ENCODE measurements around the gene PHKA2. TPM values are rescaled to one million over a fixed set of nuclear protein-coding genes. Genes with fewer than 3 reads are reported as not detected.
"Not testable (repeated sequence)": the region's sequence is repeated elsewhere in the genome, so short reads cannot be mapped to it uniquely, and the experiment has no call there.

The PHKA2 gene
- total RNA-seq, 1 experiment from 2014 or later: 18.1 TPM

- Mint-ChIP-seq H3K36me3 (ENCODE audit: insufficient read depth, unreplicated experiment) (no peaks in the 10 kb centered on the region), H3K4me1 (ENCODE audit: insufficient read depth, unreplicated experiment) (no peaks in the 10 kb centered on the region), H3K27ac (ENCODE audit: low read depth, unreplicated experiment) (no peak overlapping the region), H3K27me3 (ENCODE audit: insufficient read depth, unreplicated experiment) (no peaks in the 10 kb centered on the region), H3K4me3 (ENCODE audit: unreplicated experiment) (no peak overlapping the region), H3K9me3 (ENCODE audit: unreplicated experiment) (peaks cover 8% of the 10 kb centered on the region)
- no peak for DNase-seq (ENCODE audit: unreplicated experiment)
- CTCF ChIA-PET: interaction anchor here (0.8 to 0.9 kb wide), 2 partner anchors 16 to 206 kb away, joined by 3 to 4 read pairs; no protein-coding TSS in a partner anchor
- BruUV-seq (replicated peaks): no TSS peak
- TF ChIP-seq CTCF (IDR thresholded peaks at IDR 0.05; ENCODE audit: unreplicated experiment): no peak
- POLR2A ChIA-PET: no interaction called here
- intact Hi-C loops (cut with micrococcal nuclease): no loop called here
Observed at GRCh38 chrX:19019996-19020395, 36.1 kb upstream of the PHKA2 start.

DNA sequence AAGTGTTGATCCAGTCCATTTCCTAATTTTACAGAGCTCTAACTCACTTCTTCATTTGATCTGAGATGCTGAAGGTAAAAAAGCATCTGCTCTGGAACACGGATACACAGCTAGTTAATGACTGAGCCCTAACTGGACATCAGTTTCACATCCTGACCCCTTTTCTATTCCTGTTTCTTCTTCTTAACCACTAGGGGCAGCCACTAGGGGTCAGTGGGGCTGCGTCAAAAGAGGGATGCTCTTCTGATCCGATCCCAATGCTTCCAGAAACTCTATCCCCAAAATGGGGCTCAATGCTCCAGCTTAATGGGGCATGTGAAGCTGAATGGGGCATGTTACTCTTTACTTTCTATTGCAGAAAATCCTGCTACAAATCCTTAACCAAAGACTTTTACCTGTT, 33.4 kb upstream of the PHKA2 start:
- H3K4me1 Mint-ChIP-seq (ENCODE audit: insufficient read depth, unreplicated experiment): no peaks in the 10 kb centered on the region
- intact Hi-C loops (cut with micrococcal nuclease): loop anchor here (1.0 kb wide), 2 partner anchors 209 to 317 kb away; no protein-coding TSS in a partner anchor
- ChIA-PET POLR2A (no interaction called here), CTCF (interaction anchor here (0.6 to 4.2 kb wide), 12 partner anchors 10 to 633 kb away, joined by 3 to 30 read pairs (median 4); no protein-coding TSS in a partner anchor)
- BruUV-seq (replicated peaks): no TSS peak
- no peaks in the 10 kb centered on the region for H3K27me3 Mint-ChIP-seq (ENCODE audit: insufficient read depth, unreplicated experiment)
- peak; percentile 49 for DNase-seq (ENCODE audit: unreplicated experiment)
- H3K4me3 Mint-ChIP-seq (ENCODE audit: unreplicated experiment): no peak overlapping the region
- peak; percentile 4 for TF ChIP-seq CTCF (IDR thresholded peaks at IDR 0.05; ENCODE audit: unreplicated experiment)
- H3K27ac Mint-ChIP-seq (ENCODE audit: low read depth, unreplicated experiment): no peak overlapping the region
- H3K9me3 Mint-ChIP-seq (ENCODE audit: unreplicated experiment): peaks cover 8% of the 10 kb centered on the region
- H3K36me3 Mint-ChIP-seq (ENCODE audit: insufficient read depth, unreplicated experiment): no peaks in the 10 kb centered on the region

GRCh38 chrX:19016614-19017013, 32.7 kb upstream of the PHKA2 start:
- not testable (repeated sequence) for DNase-seq (ENCODE audit: unreplicated experiment); H3K27ac Mint-ChIP-seq (ENCODE audit: low read depth, unreplicated experiment); H3K4me3 Mint-ChIP-seq (ENCODE audit: unreplicated experiment); H3K4me1 Mint-ChIP-seq (ENCODE audit: insufficient read depth, unreplicated experiment); H3K36me3 Mint-ChIP-seq (ENCODE audit: insufficient read depth, unreplicated experiment); BruUV-seq (replicated peaks); H3K9me3 Mint-ChIP-seq (ENCODE audit: unreplicated experiment); H3K27me3 Mint-ChIP-seq (ENCODE audit: insufficient read depth, unreplicated experiment)
- ChIA-PET CTCF (interaction anchor here (0.6 to 4.2 kb wide), 9 partner anchors 11 to 632 kb away, joined by 3 to 30 read pairs (median 4); no protein-coding TSS in a partner anchor), POLR2A (interaction anchor here (0.7 kb wide), 1 partner anchor 317 kb away, joined by 3 read pairs; no protein-coding TSS in a partner anchor)
- intact Hi-C loops (cut with micrococcal nuclease): loop anchor here (1.0 kb wide), 2 partner anchors 210 to 318 kb away; no protein-coding TSS in a partner anchor

GRCh38 chrX:19007868-19008267, 24.0 kb upstream of the PHKA2 start:
- no peak overlapping the region for H3K4me3 Mint-ChIP-seq (ENCODE audit: unreplicated experiment)
- no TSS peak for BruUV-seq (replicated peaks)
- H3K4me1 Mint-ChIP-seq (ENCODE audit: insufficient read depth, unreplicated experiment): no peaks in the 10 kb centered on the region
- intact Hi-C loops (cut with micrococcal nuclease): no loop called here
- no peak for TF ChIP-seq CTCF (IDR thresholded peaks at IDR 0.05; ENCODE audit: unreplicated experiment)
- DNase-seq (ENCODE audit: unreplicated experiment): no peak
- H3K9me3 Mint-ChIP-seq (ENCODE audit: unreplicated experiment): no peaks in the 10 kb centered on the region
- H3K27ac Mint-ChIP-seq (ENCODE audit: low read depth, unreplicated experiment): no peak overlapping the region
- CTCF ChIA-PET: interaction anchor here (0.6 to 1.5 kb wide), 5 partner anchors 10 to 599 kb away, joined by 3 to 8 read pairs (median 3); no protein-coding TSS in a partner anchor
- H3K27me3 Mint-ChIP-seq (ENCODE audit: insufficient read depth, unreplicated experiment): no peaks in the 10 kb centered on the region
- H3K36me3 Mint-ChIP-seq (ENCODE audit: insufficient read depth, unreplicated experiment): peaks cover 11% of the 10 kb centered on the region
- POLR2A ChIA-PET: no interaction called here
